T47D (cell line): ENCODE results near the gene RSF1.
"Not testable (repeated sequence)": the region's sequence is repeated elsewhere in the genome, so short reads cannot be mapped to it uniquely, and the experiment has no call there.

ENCODE experiments used
- DNase-seq, 2 experiments: peaks; one replicate each; pipeline versions ENCODE4 v3.0.0 to v3.0.0-alpha.2; 2011 to 2012; ENCODE audit warnings: low read depth in 1 of 2, low spot score in 1 of 2
- JUND ChIP-seq: IDR thresholded peaks from 2 replicates; pipeline ENCODE4 v1.6.1; 2012; ENCODE audit warnings: low read depth
- in situ Hi-C: cut with HindIII; loops from 2 replicates; pipeline ENCODE4 v1.10.0; 2016; ENCODE audit warnings: low sequenced_read_pairs, low pct_unique_long_range_greater_than_20kb

RSF1 gene

GRCh38 chr11:77820565-77821348, at the start of gene RSF1, which contains the start of gene AAMDC:
RSF1 (minus strand) TSS chr11:77820722; CDS start chr11:77820714, 8 bp downstream.
AAMDC (plus strand) TSS chr11:77821144; CDS start chr11:77842497, 21,353 bp downstream.
- in situ Hi-C loops: no loop called here
- TF ChIP-seq JUND: no peak
- DNase-seq: peak; percentile 91 to 99

GRCh38 chr11:77868744-77869143, 48.2 kb upstream of the RSF1 start:
- in situ Hi-C loops: no loop called here
- no peak for DNase-seq
- TF ChIP-seq JUND: no peak

DNA sequence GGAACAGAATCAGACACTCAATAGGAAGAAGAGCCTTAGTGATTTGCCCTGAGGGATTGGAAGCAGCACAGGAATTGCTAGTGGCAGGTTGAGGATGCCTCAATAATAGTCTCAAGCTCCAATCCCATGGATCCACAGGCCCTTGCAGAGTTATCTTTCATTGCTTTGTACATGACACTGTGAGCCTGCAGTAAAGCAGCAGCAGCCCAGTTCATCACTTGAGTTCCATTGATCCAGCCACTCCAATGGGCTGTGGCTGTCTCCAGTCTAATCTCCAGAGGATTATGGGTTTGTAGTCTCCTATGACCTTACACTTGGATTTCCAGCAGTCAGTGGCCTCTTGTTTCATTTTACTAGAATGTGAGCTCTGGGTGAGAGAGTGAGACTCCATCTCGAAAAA, 45.8 kb upstream of the RSF1 start:
- in situ Hi-C loops: no loop called here
- TF ChIP-seq JUND: no peak
- DNase-seq: no peak

DNA sequence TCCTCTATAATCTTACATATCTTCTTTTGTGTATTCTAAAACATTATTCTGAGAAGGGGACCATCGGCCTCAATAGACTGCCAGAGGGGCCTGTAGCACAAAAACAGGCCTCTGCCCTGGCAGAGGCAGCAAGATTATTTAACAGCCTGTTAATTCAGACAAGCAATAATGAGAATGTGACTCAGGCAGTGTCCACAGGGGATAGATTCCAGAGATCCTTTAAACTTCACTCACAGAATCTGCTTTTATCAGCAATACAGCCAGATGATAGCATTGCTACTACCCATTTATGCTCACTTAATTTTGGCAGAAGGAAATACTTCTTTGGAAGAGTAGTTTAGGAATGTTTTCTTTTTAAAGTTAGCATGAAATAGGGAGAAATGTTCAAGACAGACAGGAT, 45.3 kb upstream of the RSF1 start:
- no peak for TF ChIP-seq JUND
- DNase-seq: no peak
- in situ Hi-C loops: no loop called here

- DNase-seq, in situ Hi-C loops: not testable (repeated sequence)
Measured at GRCh38 chr11:77861444-77861843, 40.9 kb upstream of the RSF1 start.

GRCh38 chr11:77857906-77858457, 37.5 kb upstream of the RSF1 start:
- DNase-seq, in situ Hi-C loops: not testable (repeated sequence)

DNA sequence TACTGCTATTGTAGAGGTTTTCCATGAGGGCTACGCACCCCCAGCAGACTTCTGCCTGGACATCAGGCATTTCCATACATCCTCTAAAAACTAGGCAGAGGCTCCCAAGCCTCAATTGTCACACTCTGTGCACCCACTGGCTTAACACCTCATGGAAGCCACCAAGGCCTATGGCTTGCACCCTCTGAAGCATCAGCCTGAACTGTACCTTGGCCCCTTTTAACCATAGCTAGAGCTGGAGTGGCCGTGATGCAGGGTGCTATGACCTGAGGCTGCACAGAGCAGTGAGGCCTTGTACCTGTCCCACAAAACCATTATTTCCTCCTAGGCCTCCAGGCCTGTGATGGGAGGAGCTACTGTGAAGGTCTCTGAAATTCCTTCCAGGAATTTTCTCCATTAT, 34.3 kb upstream of the RSF1 start:
- no peak for TF ChIP-seq JUND
- in situ Hi-C loops: no loop called here
- no peak for DNase-seq

DNA sequence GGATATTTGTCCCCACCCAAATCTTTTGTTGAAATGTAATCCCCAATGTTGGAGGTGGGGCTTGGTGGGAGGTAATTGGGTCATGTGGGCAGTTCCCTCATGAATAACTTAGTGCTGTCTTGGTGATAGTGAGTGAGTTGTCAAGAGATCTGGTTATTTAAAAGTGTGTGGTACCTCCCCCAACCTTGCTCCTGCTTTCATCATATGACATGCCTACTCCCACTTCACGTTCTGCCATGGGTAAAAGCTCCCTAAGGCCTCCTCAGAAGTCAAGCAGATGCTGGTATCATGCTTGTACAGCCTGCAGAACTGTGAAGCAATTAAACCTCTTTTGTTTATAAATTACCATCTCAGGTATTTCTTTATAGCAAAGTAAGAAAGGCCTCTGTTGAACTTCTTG, 31.0 kb upstream of the RSF1 start:
- TF ChIP-seq JUND: no peak
- in situ Hi-C loops: no loop called here
- DNase-seq: no peak

DNA sequence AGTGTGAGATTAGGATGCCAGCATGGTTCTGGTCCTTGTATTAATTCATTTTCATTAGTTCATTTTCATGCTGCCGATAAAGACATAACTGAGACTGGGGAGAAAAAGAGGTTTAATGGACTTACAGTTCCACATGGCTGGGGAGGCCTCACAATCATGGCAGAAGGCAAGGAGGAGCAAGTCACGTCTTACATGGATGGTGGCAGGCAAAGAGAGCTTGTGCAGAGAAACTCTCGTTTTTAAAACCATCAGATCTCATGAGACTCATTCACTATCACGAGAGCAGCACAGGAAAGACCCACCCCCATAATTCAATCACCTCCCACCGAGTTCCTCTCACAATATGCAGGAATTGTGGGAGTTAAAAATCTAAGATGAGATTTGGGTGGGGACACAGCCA, 23.2 kb upstream of the RSF1 start:
- in situ Hi-C loops: not testable (repeated sequence)

GRCh38 chr11:77842441-77843121, 22.1 kb upstream of the RSF1 start:
- TF ChIP-seq JUND: no peak
- in situ Hi-C loops: no loop called here
- DNase-seq: no peak

More for the DNA sequence above, 23.2 kb upstream of the RSF1 start:
- not testable (repeated sequence) for DNase-seq

DNA sequence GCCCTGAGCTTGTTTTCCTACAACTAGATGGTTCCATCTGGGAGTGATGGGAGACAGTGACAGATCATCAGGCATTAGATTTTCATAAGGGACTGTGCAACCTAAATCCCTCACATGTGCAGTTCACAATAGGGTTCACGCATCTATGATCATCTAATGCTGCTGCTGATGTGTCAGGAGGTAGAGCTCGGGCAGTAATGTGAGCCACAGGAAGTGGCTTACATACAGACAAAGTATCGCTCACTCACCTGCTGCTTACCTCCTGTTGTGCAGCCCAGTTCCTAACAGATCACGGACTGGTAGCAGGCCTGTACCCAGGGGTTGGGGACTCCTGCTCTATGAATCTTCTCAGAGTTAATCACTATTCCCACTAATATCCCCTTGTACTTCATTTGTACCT, 12.8 kb upstream of the RSF1 start:
- TF ChIP-seq JUND: no peak
- no peak for DNase-seq
- in situ Hi-C loops: no loop called here

DNA sequence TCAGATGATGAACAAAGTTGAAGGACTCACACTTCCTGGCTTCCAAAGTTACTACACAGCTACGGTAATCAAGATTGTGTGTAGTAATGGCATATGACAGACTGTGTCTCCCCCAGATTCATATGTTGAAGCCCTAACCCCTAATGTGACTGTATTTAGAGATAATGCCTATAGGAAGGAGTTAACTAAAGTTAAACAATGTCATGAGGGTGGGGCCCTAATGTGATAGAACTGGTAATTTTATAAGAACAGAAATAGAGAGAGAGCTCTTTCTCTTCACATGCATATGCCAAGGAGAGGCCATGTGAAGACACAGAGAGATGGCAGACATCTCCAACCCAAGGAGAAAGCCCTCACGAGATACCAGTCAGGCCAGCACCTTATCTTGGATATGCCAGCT, 8.4 kb upstream of the RSF1 start:
- in situ Hi-C loops: no loop called here
- no peak for TF ChIP-seq JUND
- no peak for DNase-seq

DNA sequence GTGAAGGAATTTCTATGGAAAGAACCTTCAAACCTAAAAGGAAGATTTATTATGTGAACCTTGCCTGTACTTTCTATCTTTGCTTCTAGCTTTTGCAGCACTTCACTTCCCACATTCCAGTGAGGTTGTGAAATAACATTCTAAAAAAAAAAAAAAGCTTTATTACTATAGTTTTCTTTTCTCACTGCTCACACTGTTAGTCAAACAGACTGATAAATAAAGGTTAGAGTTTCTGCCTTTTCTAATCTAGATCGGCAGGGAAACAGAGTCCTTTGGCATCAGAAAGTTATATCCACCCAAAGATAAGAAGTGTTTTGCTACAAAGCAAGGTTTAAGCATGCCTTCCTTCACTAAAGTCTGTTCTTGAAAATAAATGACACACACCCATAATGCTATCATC, 3.3 kb upstream of the RSF1 start:
- TF ChIP-seq JUND: no peak
- no peak for DNase-seq
- in situ Hi-C loops: no loop called here

- DNase-seq, in situ Hi-C loops: not testable (repeated sequence)
Measured at GRCh38 chr11:77822126-77822525, 1.6 kb upstream of the RSF1 start.
